Breast epithelium (tissue), 4 donors: ENCODE measurements around the gene KRTAP1-1. TPM values are rescaled to one million over a fixed set of nuclear protein-coding genes. Genes with fewer than 3 reads are reported as not detected.
"Not testable (repeated sequence)": the region's sequence is repeated elsewhere in the genome, so short reads cannot be mapped to it uniquely, and the experiment has no call there.

ENCODE experiments used
- DNase-seq, 2 donors: peaks; one replicate each; pipeline ENCODE4 v3.0.0-alpha.2; 2019; ENCODE audit warnings: low spot score in 2 of 2
- H3K27ac ChIP-seq, 2 donors: fragments of 200-600 bp; sonication (generic) in 1 of 2; one replicate each; pipeline ENCODE4 v1.5.1; 2016 to 2019; ENCODE audit warnings: mild to moderate bottlenecking in 1 of 2
- H3K27me3 ChIP-seq, 2 donors: fragments of 200-600 bp; sonication (generic) in 1 of 2; one replicate each; pipeline versions ENCODE4 v1.5.1 to v1.6.0; 2017 to 2019; ENCODE audit warnings: control low read depth in 1 of 2, mild to moderate bottlenecking in 1 of 2
- H3K36me3 ChIP-seq: fragments of 200-600 bp; one replicate; pipeline ENCODE4 v1.5.1; 2019
- H3K4me1 ChIP-seq, 2 donors: fragments of 200-600 bp; sonication (generic); one replicate each; pipeline ENCODE4 v1.5.1; 2016 to 2019; ENCODE audit warnings: control low read depth in 1 of 2
- H3K4me3 ChIP-seq, 3 donors: fragments of 200-600 bp; sonication (generic); 1 replicate in 2 of 3; 2 replicates in 1 of 3; pipeline ENCODE4 v1.5.1; 2016 to 2019; ENCODE audit warnings: mild to moderate bottlenecking in 3 of 3, moderate library complexity in 2 of 3
- H3K9me3 ChIP-seq, 2 donors: fragments of 200-600 bp; sonication (generic) in 1 of 2; one replicate each; pipeline ENCODE4 v1.5.1; 2016 to 2019; ENCODE audit warnings: control low read depth in 1 of 2
- POLR2A ChIP-seq: fragments of 450-650 bp; IDR thresholded peaks from one replicate; pipeline ENCODE4 v1.6.1; 2016; ENCODE audit warnings: antibody characterized with exemption, mild to moderate bottlenecking, moderate library complexity
- POLR2AphosphoS5 ChIP-seq, 3 donors: sonication (generic); formaldehyde crosslinking; IDR thresholded peaks; one replicate each; pipeline ENCODE4 v1.6.1; 2017; ENCODE audit warnings: antibody characterized with exemption in 3 of 3
- intact Hi-C: fragments of 100-400 bp; cut with DNase I; formaldehyde crosslinking; loops from one replicate; pipeline ENCODE4 v1.15.1; 2023; ENCODE audit warnings: low total_unique reads
- total RNA-seq, 3 donors: library from RNA; depleted of rRNA; stranded (reverse); fragments of >200 nt; gene quantifications; one replicate each; pipeline ENCODE4 v1.1.0, GENCODE V29; 2016
- TF ChIP-seq, protein P1 (sequence below), 3 donors: fragments of 450-650 bp; IDR thresholded peaks; one replicate each; pipeline ENCODE4 v1.5.1; 2016 to 2017; ENCODE audit warnings: antibody characterized with exemption in 3 of 3, mild to moderate bottlenecking in 3 of 3, moderate library complexity in 3 of 3

KRTAP1-1 gene
- total RNA-seq, 3 donors from 2014 or later, result not detected

DNA sequence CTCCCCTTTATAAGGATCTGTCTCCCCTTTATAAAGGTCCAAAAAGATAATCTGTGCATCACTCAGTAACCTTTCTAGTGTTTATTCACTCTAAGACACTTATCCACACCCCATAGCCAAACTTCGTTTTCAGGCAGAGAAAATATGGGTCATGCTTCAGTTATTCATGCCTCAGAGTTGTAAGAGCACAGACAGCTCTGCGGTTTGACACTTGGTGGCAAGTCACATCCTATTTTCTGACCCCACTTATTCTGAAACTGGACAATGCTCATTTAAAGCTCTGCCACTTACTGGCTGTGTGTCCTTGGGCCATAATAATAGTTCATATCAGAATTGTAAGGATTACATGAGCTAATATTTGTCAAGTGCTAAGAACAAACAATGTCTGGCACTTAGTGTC lies 7.9 kb upstream of the KRTAP1-1 start:
- peaks cover 0 to 4% of the 10 kb centered on the region in 2 donors for H3K27me3 ChIP-seq
- no peaks in the 10 kb centered on the region for H3K9me3 ChIP-seq
- intact Hi-C loops, result no loop called here
- H3K36me3 ChIP-seq, result no peaks in the 10 kb centered on the region
- H3K27ac ChIP-seq, result no peak overlapping the region
- H3K4me1 ChIP-seq, result no peaks in the 10 kb centered on the region
- no peak for DNase-seq
- H3K4me3 ChIP-seq, result no peak overlapping the region
- no peak for TF ChIP-seq POLR2A
- TF ChIP-seq, protein P1, sequence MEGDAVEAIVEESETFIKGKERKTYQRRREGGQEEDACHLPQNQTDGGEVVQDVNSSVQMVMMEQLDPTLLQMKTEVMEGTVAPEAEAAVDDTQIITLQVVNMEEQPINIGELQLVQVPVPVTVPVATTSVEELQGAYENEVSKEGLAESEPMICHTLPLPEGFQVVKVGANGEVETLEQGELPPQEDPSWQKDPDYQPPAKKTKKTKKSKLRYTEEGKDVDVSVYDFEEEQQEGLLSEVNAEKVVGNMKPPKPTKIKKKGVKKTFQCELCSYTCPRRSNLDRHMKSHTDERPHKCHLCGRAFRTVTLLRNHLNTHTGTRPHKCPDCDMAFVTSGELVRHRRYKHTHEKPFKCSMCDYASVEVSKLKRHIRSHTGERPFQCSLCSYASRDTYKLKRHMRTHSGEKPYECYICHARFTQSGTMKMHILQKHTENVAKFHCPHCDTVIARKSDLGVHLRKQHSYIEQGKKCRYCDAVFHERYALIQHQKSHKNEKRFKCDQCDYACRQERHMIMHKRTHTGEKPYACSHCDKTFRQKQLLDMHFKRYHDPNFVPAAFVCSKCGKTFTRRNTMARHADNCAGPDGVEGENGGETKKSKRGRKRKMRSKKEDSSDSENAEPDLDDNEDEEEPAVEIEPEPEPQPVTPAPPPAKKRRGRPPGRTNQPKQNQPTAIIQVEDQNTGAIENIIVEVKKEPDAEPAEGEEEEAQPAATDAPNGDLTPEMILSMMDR (IDR thresholded peaks at IDR 0.05), result no peak

GRCh38 chr17:41048441-41048840 lies 7.2 kb upstream of the KRTAP1-1 start:
- intact Hi-C loops, result no loop called here

GRCh38 chr17:41046735-41047465 lies 5.7 kb upstream of the KRTAP1-1 start, which contains the start of gene KRTAP2-1:
Gene KRTAP2-1, minus strand, starts transcription at chr17:41047316. Its CDS starts 49 bp downstream, at chr17:41047267.
- H3K4me3 ChIP-seq, H3K27me3 ChIP-seq, DNase-seq, H3K27ac ChIP-seq, intact Hi-C loops, H3K9me3 ChIP-seq, H3K4me1 ChIP-seq, H3K36me3 ChIP-seq: not testable (repeated sequence)

More at GRCh38 chr17:41048441-41048840, 7.2 kb upstream of the KRTAP1-1 start:
- Histone ChIP-seq H3K9me3 (no peaks in the 10 kb centered on the region), H3K4me3 (no peak overlapping the region), H3K27me3 (peaks cover 0 to 4% of the 10 kb centered on the region in 2 donors), H3K36me3 (no peaks in the 10 kb centered on the region), H3K4me1 (no peaks in the 10 kb centered on the region), H3K27ac (no peak overlapping the region)
- TF ChIP-seq POLR2AphosphoS5 (IDR thresholded peaks at IDR 0.05), result no peak
- no peak for TF ChIP-seq POLR2A
- TF ChIP-seq, protein P1 (IDR thresholded peaks at IDR 0.05), result no peak
- no peak for DNase-seq

GRCh38 chr17:41042953-41043352 lies 1.7 kb upstream of the KRTAP1-1 start:
- TF ChIP-seq POLR2AphosphoS5 (IDR thresholded peaks at IDR 0.05) (no peak), POLR2A (no peak)
- TF ChIP-seq, protein P1 (IDR thresholded peaks at IDR 0.05), result no peak
- intact Hi-C loops, result no loop called here
- H3K4me3 ChIP-seq, result no peak overlapping the region
- DNase-seq, result no peak
- H3K27ac ChIP-seq, result no peak overlapping the region
- no peaks in the 10 kb centered on the region for H3K9me3 ChIP-seq
- no peaks in the 10 kb centered on the region for H3K36me3 ChIP-seq
- no peaks in the 10 kb centered on the region for H3K27me3 ChIP-seq
- H3K4me1 ChIP-seq, result no peaks in the 10 kb centered on the region

DNA sequence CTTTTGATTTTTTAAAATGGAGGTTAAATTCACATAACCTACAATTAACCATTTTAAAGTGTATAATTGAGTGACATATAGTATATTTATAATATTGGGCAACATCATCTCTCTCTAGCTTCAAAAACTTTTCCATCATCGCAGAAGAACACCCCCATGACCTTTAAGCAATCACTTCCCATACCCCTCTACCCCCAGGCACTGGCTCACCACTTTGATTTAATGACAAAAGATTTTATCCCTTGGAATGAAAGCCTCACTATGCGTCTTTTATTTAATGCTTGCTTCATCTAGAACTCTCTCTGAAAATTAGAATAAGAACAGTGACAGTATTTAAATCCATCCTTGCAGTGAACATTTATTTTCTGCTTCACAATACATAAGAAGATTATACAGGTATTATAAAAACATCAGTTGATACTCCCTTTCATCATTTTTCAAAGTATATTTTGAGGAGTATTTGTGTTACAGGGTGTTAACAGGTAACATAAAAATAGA lies 3.3 kb downstream of the KRTAP1-1 start:
- Histone ChIP-seq H3K36me3 (no peaks in the 10 kb centered on the region), H3K9me3 (no peaks in the 10 kb centered on the region), H3K27me3 (no peaks in the 10 kb centered on the region), H3K27ac (no peak overlapping the region), H3K4me1 (no peaks in the 10 kb centered on the region), H3K4me3 (no peak overlapping the region)
- TF ChIP-seq, protein P1 (IDR thresholded peaks at IDR 0.05), result no peak
- TF ChIP-seq POLR2A (no peak), POLR2AphosphoS5 (IDR thresholded peaks at IDR 0.05) (no peak)
- intact Hi-C loops, result no loop called here
- DNase-seq, result no peak

DNA sequence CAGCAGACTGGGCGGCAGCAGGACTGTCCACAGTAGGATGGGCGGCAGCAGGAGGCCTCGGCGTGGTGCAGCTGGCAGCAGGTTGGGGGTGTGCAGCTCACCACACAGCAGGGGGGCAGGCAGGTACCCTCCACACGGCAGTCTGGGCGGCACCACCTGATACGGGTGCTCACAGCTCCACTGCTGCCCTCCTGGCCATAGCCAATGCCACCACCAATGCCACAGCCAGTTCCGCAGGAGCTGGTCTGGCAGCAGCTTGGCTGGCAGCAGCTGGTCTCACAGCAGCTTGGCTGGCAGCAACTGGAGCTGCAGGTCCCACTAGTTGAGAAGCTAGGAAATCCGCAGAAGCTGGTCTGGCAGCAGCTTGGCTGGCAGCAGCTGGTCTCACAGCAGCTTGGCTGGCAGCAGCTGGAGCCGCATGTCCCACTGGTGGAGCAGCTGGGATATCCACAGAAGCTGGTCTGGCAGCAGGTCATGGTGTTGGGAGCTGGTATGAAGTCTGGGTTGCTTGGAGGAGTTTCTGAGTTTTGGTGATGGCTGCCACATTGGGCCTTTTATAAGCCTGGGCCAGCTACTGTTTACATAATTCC lies 6.8 kb downstream of the KRTAP1-1 start, which contains the start of gene KRTAP1-3:
Gene KRTAP1-3 (minus strand): TSS at position 529 of the 590 bp plus-strand sequence. CDS start 53 bp downstream, at position 476.
- H3K4me3 ChIP-seq, H3K27me3 ChIP-seq, H3K36me3 ChIP-seq, intact Hi-C loops, H3K4me1 ChIP-seq, H3K9me3 ChIP-seq, H3K27ac ChIP-seq: not testable (repeated sequence)
- peak in 1 of 2 donors; percentile 36 for DNase-seq
